ENCODE measurements around the gene ZNF750.

- no peak for TF ChIP-seq CTCF (IDR thresholded peaks at IDR 0.05; ENCODE audit: insufficient read depth, low read length, poor library complexity, severe bottlenecking)
- TF ChIP-seq EZH2phosphoT487 (conservative IDR thresholded peaks at IDR 0.05; ENCODE audit: low read length) = no peak
Observed at GRCh38 chr17:82812601-82813000, 27.2 kb downstream of the ZNF750 start.

Data from SU-DHL-6 (cell line).